GM23338 (cell line): Measurements from ENCODE around the gene TTC17. TPM values are rescaled to one million over a fixed set of nuclear protein-coding genes. Genes with fewer than 3 reads are reported as not detected.

Experiments
- ATAC-seq: fragments of 200-7000 bp; cut with Tn5 transposase; 3 replicates; pipeline ENCODE4 v1.9.1; 2020
- DNase-seq: peaks from one replicate; pipeline ENCODE4 v3.0.0-alpha.2; 2015; ENCODE audit warnings: low spot score
- H2AFZ ChIP-seq: fragments of 200-600 bp; sonication (generic); 2 replicates; pipeline ENCODE4 v1.8.0; 2016; ENCODE audit warnings: antibody characterized with exemption, mild to moderate bottlenecking, moderate library complexity
- H3F3A ChIP-seq: fragments of 200-600 bp; sonication (generic); replicated peaks from 2 replicates; pipeline ENCODE4 v1.8.0; 2017; ENCODE audit warnings: antibody characterized with exemption, mixed run types, low read depth
- H3K27ac ChIP-seq: fragments of 200-600 bp; sonication (generic); 2 replicates; pipeline ENCODE4 v1.6.1; 2016; ENCODE audit warnings: low read depth
- H3K27me3 ChIP-seq: fragments of 200-600 bp; sonication (generic); 2 replicates; pipeline ENCODE4 v1.8.0; 2016; ENCODE audit warnings: mild to moderate bottlenecking, mixed run types, moderate library complexity; ENCODE audit not compliant: insufficient read depth
- H3K36me3 ChIP-seq: fragments of 200-600 bp; sonication (generic); 2 replicates; pipeline ENCODE4 v1.8.0; 2016; ENCODE audit warnings: mild to moderate bottlenecking; ENCODE audit not compliant: insufficient read depth
- H3K4me1 ChIP-seq: fragments of 200-600 bp; sonication (generic); 2 replicates; pipeline ENCODE4 v1.8.0; 2016; ENCODE audit warnings: mild to moderate bottlenecking, moderate library complexity; ENCODE audit not compliant: insufficient read depth
- H3K4me2 ChIP-seq: fragments of 200-600 bp; sonication (generic); 2 replicates; pipeline ENCODE4 v1.7.1; 2017; ENCODE audit warnings: mixed run types
- H3K4me3 ChIP-seq: fragments of 200-600 bp; sonication (generic); 2 replicates; pipeline ENCODE4 v1.6.1; 2016; ENCODE audit warnings: mixed run types
- H3K79me2 ChIP-seq: fragments of 200-600 bp; sonication (generic); replicated peaks from 2 replicates; pipeline ENCODE4 v1.8.0; 2017; ENCODE audit warnings: mild to moderate bottlenecking; ENCODE audit not compliant: insufficient read depth
- H3K9me2 ChIP-seq: fragments of 200-600 bp; sonication (generic); 2 replicates; pipeline ENCODE4 v1.8.0; 2017; ENCODE audit not compliant: insufficient read depth
- H4K20me1 ChIP-seq: fragments of 200-600 bp; sonication (generic); replicated peaks from 2 replicates; pipeline ENCODE4 v1.8.0; 2017; ENCODE audit warnings: mild to moderate bottlenecking; ENCODE audit not compliant: insufficient read depth
- H3K27ac Mint-ChIP-seq: 2 replicates; pipeline ENCODE4 v1.8.0; 2020; ENCODE audit warnings: inconsistent platforms, mild to moderate bottlenecking, moderate library complexity, mixed read lengths
- H3K27me3 Mint-ChIP-seq: 3 replicates; pipeline ENCODE4 v1.8.0; 2022; ENCODE audit warnings: low read depth, mild to moderate bottlenecking, moderate library complexity, mixed read lengths, inconsistent platforms; ENCODE audit not compliant: insufficient read depth, poor library complexity
- H3K36me3 Mint-ChIP-seq: 3 replicates; pipeline ENCODE4 v1.8.0; 2021; ENCODE audit warnings: low read depth, mild to moderate bottlenecking, inconsistent platforms, moderate library complexity, mixed read lengths
- H3K4me1 Mint-ChIP-seq: 3 replicates; pipeline ENCODE4 v1.8.0; 2020; ENCODE audit warnings: mild to moderate bottlenecking, inconsistent platforms, mixed read lengths
- H3K4me3 Mint-ChIP-seq: 3 replicates; pipeline ENCODE4 v1.8.0; 2021; ENCODE audit warnings: moderate library complexity, mild to moderate bottlenecking, inconsistent platforms, mixed read lengths
- H3K9me3 Mint-ChIP-seq: 3 replicates; pipeline ENCODE4 v1.8.0; 2020; ENCODE audit warnings: moderate library complexity, mild to moderate bottlenecking, inconsistent platforms, mixed read lengths
- EZH2 ChIP-seq: fragments of 200-600 bp; sonication (generic); IDR thresholded peaks from one replicate; pipeline ENCODE4 v1.8.0; 2017; ENCODE audit warnings: antibody characterized with exemption, mild to moderate bottlenecking, low read depth; ENCODE audit not compliant: unreplicated experiment
- NANOG ChIP-seq: IDR thresholded peaks from 2 replicates; pipeline ENCODE4 v1.6.1; 2016; ENCODE audit warnings: antibody characterized with exemption, borderline replicate concordance
- POLR2AphosphoS5 ChIP-seq: IDR thresholded peaks from 2 replicates; pipeline ENCODE4 v1.6.1; 2016; ENCODE audit warnings: antibody characterized with exemption, low read depth
- STAT1 ChIP-seq: IDR thresholded peaks from one replicate; pipeline ENCODE4 v1.6.1; 2016; ENCODE audit warnings: antibody characterized with exemption; ENCODE audit not compliant: unreplicated experiment
- ZNF114 ChIP-seq: fragments of 250-450 bp; sonication (Bioruptor Pico); IDR thresholded peaks from 2 replicates; pipeline ENCODE4 v1.5.0; 2020; ENCODE audit warnings: mild to moderate bottlenecking, moderate library complexity
- ZNF462 ChIP-seq: fragments of 250-450 bp; sonication (Bioruptor Pico); IDR thresholded peaks from 2 replicates; pipeline ENCODE4 v1.5.0; 2020; ENCODE audit warnings: mild to moderate bottlenecking, moderate library complexity
- polyA plus RNA-seq: library from polyadenylated mRNA; unstranded; fragments of >200 nt; fragmentation: Nextera tagmentation; extraction: Ambion mirVana; gene quantifications from 2 replicates; pipeline ENCODE4 v1.2.1, GENCODE V29; 2016
- total RNA-seq: library from RNA; depleted of rRNA; stranded (reverse); fragments of >200 nt; shearing (Covaris generic); gene quantifications from 2 replicates; pipeline ENCODE4 v1.2.3, GENCODE V29; 2014

The TTC17 gene
- total and polyA plus RNA-seq, 2 experiments from 2014 or later = 59.3 to 87.9 TPM

- Histone ChIP-seq H3K4me1 (peaks cover 6% of the 10 kb centered on the region; the same call in 1 of the 2 replicates), H3K4me3 (no peak overlapping the region), H3K79me2 (no peaks in the 10 kb centered on the region), H2AFZ (no peak overlapping the region), H3K27me3 (no peaks in the 10 kb centered on the region), H3K4me2 (no peak overlapping the region), H3K9me2 (no peaks in the 10 kb centered on the region), H3K36me3 (peaks cover 27% of the 10 kb centered on the region; the same call in 1 of the 2 replicates), H3K27ac (no peak overlapping the region), H4K20me1 (no peaks in the 10 kb centered on the region), H3F3A (no peaks in the 10 kb centered on the region)
- Mint-ChIP-seq H3K4me3 (no peak overlapping the region), H3K27ac (peak overlapping the region; percentile 47; the same call in 1 of the 2 replicates), H3K9me3 (no peaks in the 10 kb centered on the region), H3K36me3 (peaks cover 79% of the 10 kb centered on the region), H3K4me1 (peaks cover 14% of the 10 kb centered on the region), H3K27me3 (no peaks in the 10 kb centered on the region)
- no peak for ATAC-seq
- no peak for DNase-seq
- TF ChIP-seq EZH2 = no peak
Measured at GRCh38 chr11:43393765-43394355, 35.1 kb downstream of the TTC17 start.

DNA sequence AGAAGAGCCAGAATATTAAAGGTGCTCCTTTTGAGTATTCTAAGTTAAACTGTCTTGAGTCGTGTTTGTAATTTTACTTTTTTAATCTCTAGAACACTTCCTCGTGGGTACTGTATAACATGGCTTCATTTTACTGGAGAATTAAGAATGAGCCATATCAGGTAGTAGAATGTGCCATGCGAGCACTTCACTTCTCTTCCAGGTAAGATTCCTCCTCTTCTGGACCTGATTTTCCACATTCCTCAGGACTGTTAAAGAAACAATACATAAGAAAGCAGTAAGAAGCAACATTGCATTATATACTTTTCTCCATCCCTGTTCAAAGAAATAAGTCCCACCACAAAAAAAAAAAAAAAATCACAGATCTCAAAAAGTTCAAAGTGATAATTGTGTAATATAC is 37.9 kb downstream of the TTC17 start:
- ATAC-seq = no peak
- TF ChIP-seq POLR2AphosphoS5 = no peak

DNA sequence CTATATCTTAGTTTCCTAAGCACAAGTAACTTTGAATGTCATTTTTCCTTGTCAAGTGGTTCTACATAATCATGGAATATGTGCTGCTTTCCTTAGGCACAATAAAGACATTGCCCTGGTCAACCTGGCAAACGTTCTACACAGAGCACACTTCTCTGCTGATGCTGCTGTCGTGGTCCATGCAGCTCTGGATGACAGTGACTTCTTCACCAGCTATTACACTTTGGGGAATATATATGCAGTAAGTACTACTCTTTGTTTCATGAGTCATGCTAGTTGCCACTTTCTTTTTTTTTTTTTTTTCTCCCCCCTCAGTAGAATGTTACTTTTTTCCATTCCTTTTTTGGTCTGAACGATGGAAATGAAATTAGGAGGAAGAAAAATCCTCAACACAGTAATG is 38.5 kb downstream of the TTC17 start:
- H3K4me2 ChIP-seq = no peak overlapping the region
- TF ChIP-seq NANOG (no peak), ZNF114 (CRISPR knock-in tag) (no peak), ZNF462 (CRISPR knock-in tag) (no peak), STAT1 (no peak)
- H2AFZ ChIP-seq = no peak overlapping the region
- Mint-ChIP-seq H3K27ac (no peak overlapping the region), H3K4me3 (no peak overlapping the region), H3K4me1 (peaks cover 33% of the 10 kb centered on the region), H3K36me3 (peaks cover 69% of the 10 kb centered on the region), H3K27me3 (no peaks in the 10 kb centered on the region), H3K9me3 (no peaks in the 10 kb centered on the region)
- ATAC-seq (no peak), DNase-seq (no peak)
- peaks cover 12% of the 10 kb centered on the region; the same call in 1 of the 2 replicates for H3K4me1 ChIP-seq
- H3K4me3 ChIP-seq = no peak overlapping the region
- no peaks in the 10 kb centered on the region for H3K27me3 ChIP-seq
- H3K9me2 ChIP-seq = no peaks in the 10 kb centered on the region
- H3K27ac ChIP-seq = no peak overlapping the region
- H4K20me1 ChIP-seq = no peaks in the 10 kb centered on the region; the same call in 1 of the 2 replicates
- H3F3A ChIP-seq = no peaks in the 10 kb centered on the region
- H3K79me2 ChIP-seq = no peaks in the 10 kb centered on the region
- H3K36me3 ChIP-seq = peaks cover 20% of the 10 kb centered on the region

More for the DNA sequence above, 37.9 kb downstream of the TTC17 start:
- Histone ChIP-seq H3K36me3 (peaks cover 20% of the 10 kb centered on the region), H3K27ac (no peak overlapping the region), H3K79me2 (no peaks in the 10 kb centered on the region), H3K4me1 (peaks cover 12% of the 10 kb centered on the region; the same call in 1 of the 2 replicates), H3K4me3 (no peak overlapping the region), H3K9me2 (no peaks in the 10 kb centered on the region), H3K27me3 (no peaks in the 10 kb centered on the region), H4K20me1 (no peaks in the 10 kb centered on the region; the same call in 1 of the 2 replicates), H3F3A (no peaks in the 10 kb centered on the region), H3K4me2 (no peak overlapping the region), H2AFZ (no peak overlapping the region)
- Mint-ChIP-seq H3K36me3 (peaks cover 71% of the 10 kb centered on the region), H3K27ac (no peak overlapping the region), H3K4me3 (no peak overlapping the region), H3K27me3 (no peaks in the 10 kb centered on the region), H3K9me3 (no peaks in the 10 kb centered on the region), H3K4me1 (peaks cover 33% of the 10 kb centered on the region)
- DNase-seq = peak; percentile 15
